HG02610 (cell line): ENCODE measurements around the gene IRGQ.
"Not testable (repeated sequence)": the region's sequence is repeated elsewhere in the genome, so short reads cannot be mapped to it uniquely, and the experiment has no call there.

ENCODE experiments used
- ATAC-seq: cut with Tn5 transposase; IDR thresholded peaks from one replicate; pipeline ENCODE4 v1.9.1; 2021; ENCODE audit warnings: mild to moderate bottlenecking, moderate library complexity; ENCODE audit not compliant: unreplicated experiment

IRGQ gene

GRCh38 chr19:43595999-43596841 is at the start of gene IRGQ, which contains the start of gene ZNF576:
Gene IRGQ, minus strand, starts transcription at chr19:43596134. Its CDS starts 796 bp downstream, at chr19:43595338.
Gene ZNF576, plus strand, starts transcription at chr19:43596595. Its CDS starts 514 bp downstream, at chr19:43597109.
- ATAC-seq, result peak; percentile 77

GRCh38 chr19:43644181-43644580 is 48.2 kb upstream of the IRGQ start:
- no peak for ATAC-seq

- no peak for ATAC-seq
Observed at GRCh38 chr19:43643326-43643725, 47.4 kb upstream of the IRGQ start.

- no peak for ATAC-seq
Observed at GRCh38 chr19:43642531-43642930, 46.6 kb upstream of the IRGQ start.

GRCh38 chr19:43641333-43641732 is 45.4 kb upstream of the IRGQ start:
- no peak for ATAC-seq

GRCh38 chr19:43640424-43640757 is 44.5 kb upstream of the IRGQ start:
- ATAC-seq, result no peak

- no peak for ATAC-seq
Observed at GRCh38 chr19:43639519-43640423, 43.8 kb upstream of the IRGQ start, which contains the start of gene CADM4. Gene CADM4, minus strand, starts transcription at chr19:43639850. Its CDS starts 60 bp downstream, at chr19:43639790.

- no peak for ATAC-seq
Observed at GRCh38 chr19:43638995-43639518, 43.1 kb upstream of the IRGQ start.

- no peak for ATAC-seq
Observed at GRCh38 chr19:43638214-43638994, 42.5 kb upstream of the IRGQ start.

- no peak for ATAC-seq
Observed at GRCh38 chr19:43636121-43636683, 40.3 kb upstream of the IRGQ start.

- ATAC-seq, result not testable (repeated sequence)
Observed at GRCh38 chr19:43635561-43635940, 39.6 kb upstream of the IRGQ start.

- ATAC-seq, result no peak
Observed at GRCh38 chr19:43634872-43635560, 39.1 kb upstream of the IRGQ start.

- no peak for ATAC-seq
Observed at GRCh38 chr19:43634506-43634871, 38.6 kb upstream of the IRGQ start.

- ATAC-seq, result no peak
Observed at GRCh38 chr19:43634068-43634467, 38.1 kb upstream of the IRGQ start.

GRCh38 chr19:43633520-43633919 is 37.6 kb upstream of the IRGQ start:
- ATAC-seq, result no peak

- no peak for ATAC-seq
Observed at GRCh38 chr19:43631491-43631890, 35.6 kb upstream of the IRGQ start.

GRCh38 chr19:43628646-43629326 is 32.9 kb upstream of the IRGQ start:
- ATAC-seq, result no peak

GRCh38 chr19:43626838-43627237 is 30.9 kb upstream of the IRGQ start:
- ATAC-seq, result no peak

GRCh38 chr19:43625918-43626579 is 30.1 kb upstream of the IRGQ start:
- no peak for ATAC-seq
